Activated T-helper 9 cell treated with anti-CD3 and anti-CD28 coated beads, Interleukin-2, amount 50 U/mL, for 16 hours (primary cell): Measurements from ENCODE around the gene INTS1.
"Not testable (repeated sequence)": the region's sequence is repeated elsewhere in the genome, so short reads cannot be mapped to it uniquely, and the experiment has no call there.

Source experiments
- DNase-seq: peaks from one replicate; pipeline ENCODE4 v3.0.0-alpha.2; 2020; ENCODE audit warnings: low read depth

The INTS1 gene

DNA sequence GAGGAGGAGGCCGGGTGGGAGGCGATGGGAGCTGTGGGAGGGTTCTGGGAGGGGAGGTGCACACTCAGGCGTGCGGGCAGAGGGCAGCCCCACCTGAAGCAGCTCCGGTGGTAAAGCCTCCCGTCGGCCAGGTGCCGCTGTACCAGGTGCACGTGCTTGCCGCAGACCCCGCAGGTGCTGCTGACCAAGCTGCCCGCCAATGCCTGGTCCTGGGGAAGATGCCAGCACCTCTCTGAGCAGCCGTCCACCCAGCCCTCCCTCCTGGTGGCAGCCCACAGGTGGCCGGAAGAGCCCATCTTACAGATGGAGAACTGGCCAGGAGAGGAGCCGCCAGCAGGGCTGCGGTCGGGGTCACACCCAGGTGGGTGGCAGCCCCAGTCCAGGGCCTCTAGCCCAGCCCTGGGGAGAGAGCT, 57.6 kb downstream of the INTS1 start:
- no peak for DNase-seq

DNA sequence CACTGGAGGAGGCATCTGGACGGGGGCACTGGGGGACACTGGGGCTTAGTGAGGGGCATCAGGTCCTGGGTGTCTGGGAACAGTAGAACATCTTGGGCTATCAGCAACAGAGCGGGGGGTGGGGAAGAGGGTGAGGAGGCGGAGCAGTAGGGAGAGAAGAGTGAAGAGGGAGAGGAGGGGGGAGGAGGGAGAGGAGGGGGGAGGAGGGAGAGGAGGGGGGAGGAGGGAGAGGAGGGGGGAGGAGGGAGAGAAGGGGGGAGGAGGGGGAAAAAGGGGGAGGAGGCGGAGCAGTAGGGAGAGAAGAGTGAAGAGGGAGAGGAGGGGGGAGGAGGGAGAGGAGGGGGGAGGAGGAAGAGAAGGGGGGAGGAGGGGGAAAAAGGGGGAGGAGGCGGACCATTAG, 58.2 kb downstream of the INTS1 start:
- DNase-seq = not testable (repeated sequence)

DNA sequence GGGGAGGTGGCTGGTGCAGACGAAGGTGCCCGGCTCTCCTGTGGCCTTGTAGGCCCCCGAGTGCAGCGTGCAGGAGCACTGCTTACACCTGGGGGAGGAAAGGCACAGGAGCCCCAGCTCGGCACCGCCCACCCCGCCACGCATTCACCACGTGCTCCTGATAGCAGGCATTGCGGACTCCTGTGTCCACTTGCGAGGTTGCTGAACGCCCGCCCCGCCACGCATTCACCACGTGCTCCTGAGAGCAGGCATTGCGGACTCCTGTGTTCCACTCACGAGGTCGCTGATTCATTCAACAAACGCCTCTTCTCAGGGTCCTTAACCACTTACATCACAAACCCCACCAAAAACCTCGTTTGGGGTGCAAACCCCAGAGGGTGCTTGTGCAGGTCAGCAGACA, 58.8 kb downstream of the INTS1 start:
- DNase-seq = no peak

DNA sequence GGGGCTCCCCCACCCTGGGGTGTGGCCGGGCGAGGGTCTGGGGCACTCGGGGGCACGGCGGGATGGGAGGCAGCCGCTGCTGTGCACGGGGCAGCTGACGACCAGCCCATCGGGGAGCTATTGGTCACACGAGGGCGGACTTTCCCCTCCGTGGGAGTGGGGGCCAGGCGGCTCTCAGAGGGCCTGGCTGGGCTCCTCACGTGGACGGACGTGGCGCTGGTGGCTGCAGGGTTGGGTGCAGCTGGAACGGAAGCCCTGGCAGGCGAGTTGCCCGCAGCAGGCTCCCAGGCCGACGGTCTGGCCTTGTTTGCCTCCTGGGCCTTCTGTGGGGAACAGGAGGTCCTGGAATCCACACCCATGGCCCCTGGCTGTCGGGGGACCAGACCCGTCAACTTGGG, 59.3 kb downstream of the INTS1 start:
- DNase-seq = no peak

DNA sequence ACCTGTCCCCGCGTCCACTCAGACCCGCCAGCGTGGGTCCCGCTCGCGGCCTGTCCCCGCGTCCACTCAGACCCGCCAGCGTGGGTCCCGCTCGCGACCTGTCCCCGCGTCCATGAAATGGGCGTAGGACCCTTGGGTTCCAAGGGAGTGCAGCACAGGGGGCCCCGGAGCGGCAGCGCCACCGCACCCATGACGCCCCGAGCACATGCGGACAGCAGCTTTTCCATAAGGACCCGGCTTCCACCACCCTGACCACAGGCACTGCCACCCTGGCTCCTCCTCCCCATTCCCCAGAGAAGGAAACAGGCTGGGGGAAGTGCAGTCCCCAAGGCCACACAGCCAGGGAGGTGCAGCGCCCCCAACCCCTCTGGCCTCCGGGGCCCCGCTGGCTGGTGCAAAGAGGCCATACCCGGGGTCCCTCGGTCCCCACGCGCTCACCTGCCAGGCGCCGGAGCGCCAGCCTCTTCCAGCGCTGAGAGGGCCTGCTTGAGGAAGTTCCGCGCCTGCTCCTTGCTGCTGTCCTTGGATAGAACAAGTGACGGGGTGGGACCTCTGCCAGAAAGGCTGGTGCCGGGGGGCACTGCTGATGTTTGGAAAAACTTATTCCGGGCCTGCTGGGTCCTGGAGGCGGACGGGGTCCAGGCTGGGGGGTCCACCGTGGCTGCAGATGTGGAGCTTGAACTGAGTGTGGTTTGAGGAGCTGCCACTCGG, 59.8 kb downstream of the INTS1 start:
- no peak for DNase-seq

DNA sequence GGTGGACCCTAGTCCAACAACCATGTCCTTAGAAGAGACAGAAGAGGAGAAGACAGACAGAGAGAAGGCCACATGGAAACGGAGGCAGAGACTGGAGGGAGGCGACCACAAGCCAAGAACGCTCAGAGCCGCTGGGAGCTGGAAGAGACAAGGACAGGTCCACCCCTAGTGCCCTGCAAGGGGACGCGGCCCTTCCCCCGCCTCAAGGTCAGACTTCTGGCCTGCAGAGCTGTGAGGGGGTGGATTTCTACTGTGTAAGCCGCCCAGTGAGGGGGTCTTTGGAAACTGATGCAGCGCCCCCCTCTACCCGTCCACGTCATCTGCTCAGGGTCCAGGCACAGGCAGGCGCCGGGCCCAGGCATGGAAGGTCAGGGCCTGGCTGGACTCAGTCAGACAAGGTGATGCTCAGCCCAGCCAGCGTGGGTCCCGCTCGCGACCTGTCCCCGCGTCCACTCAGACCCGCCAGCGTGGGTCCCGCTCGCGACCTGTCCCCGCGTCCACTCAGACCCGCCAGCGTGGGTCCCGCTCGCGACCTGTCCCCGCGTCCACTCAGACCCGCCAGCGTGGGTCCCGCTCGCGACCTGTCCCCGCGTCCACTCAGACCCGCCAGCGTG, 60.5 kb downstream of the INTS1 start:
- not testable (repeated sequence) for DNase-seq

DNA sequence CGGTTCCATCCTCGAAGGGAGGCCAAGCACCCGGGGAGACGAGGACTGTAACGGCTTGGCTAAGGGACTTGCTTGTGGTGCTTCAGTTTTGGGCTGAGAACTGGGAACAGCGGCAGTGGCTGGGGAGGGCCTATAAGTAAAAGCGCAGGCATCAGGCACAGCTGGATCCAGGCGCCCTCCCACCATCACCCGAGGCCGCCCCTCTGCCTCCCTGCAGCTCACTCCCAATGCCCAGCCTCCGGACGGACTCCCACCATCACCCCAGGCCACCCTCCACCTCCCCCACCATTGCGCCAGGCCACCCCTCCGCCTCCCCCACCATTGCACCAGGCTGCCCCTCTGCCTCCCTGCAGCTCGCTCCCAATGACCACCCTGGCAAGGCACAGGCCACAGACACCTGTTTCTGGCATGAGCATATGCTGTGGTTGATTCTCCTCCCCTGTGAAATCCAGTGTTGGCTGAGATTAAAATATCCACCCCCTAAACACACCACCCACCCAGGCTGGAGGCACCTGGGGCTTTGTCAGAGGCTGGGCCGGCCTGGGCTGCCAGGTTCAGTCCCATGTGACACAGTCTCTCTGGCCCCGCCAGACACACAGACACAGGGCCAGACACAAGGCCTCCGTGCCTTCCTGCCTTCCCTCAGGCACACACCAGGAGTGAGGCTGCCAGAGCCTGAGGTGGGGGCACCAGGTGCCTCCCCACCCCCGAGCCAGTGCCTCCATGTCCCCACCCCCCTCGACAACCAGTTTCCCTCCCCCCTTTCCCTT, 61.6 kb downstream of the INTS1 start:
- no peak for DNase-seq

DNA sequence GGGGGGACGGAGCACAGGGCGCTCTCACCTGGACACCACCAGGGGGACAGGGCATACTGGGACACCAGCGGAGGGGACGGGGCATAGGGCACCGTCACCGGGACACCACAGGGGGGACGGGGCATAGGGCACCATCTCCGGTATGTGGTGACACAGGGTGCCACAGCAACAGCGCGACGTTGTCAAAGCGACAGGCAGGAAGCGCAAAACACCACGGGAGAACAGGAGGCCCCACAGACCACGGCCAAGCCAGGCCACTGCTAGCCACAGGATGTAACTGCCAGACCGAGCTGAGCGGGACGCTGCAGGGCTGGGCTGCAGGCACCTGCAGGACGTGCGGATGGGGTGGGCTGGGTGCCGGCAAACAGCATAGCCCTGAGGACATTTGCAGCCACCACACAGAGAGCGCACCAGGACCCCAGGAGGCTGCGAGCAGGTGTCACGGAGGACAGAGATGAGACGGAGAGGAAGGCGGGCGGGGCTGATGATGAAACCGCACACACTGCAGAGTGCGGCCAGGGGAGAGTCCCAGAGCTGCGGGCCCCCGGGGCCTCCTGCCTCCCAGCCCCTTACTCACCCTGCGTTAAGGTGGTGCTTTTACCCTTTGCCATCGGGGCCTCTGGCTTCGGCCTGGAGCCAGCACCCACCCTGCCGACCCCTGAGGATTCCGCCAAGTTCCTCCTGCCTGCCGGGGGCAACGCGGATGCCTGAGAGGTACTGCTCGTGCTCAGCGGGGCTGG, 62.4 kb downstream of the INTS1 start:
- DNase-seq = no peak

DNA sequence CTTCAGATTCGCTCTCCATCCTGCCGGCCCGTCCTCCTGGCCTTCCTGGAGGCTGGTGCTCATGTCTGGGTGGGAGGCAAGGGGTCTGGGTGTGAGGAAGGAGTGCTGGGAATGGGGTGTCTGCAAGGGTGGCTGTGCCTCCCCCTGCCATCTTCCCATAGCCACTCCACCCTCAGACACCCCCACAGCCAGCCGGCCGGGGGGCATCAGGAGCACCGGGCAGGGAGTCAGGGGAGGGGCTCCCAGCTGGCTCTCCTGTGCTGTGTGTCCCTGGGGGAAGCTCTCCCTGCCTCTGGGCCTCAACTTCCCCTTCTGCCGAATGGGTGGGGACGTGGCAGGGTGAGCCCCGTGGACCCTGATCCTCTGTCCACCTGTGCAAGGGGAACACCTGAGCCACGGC, 63.6 kb downstream of the INTS1 start:
- DNase-seq = no peak

DNA sequence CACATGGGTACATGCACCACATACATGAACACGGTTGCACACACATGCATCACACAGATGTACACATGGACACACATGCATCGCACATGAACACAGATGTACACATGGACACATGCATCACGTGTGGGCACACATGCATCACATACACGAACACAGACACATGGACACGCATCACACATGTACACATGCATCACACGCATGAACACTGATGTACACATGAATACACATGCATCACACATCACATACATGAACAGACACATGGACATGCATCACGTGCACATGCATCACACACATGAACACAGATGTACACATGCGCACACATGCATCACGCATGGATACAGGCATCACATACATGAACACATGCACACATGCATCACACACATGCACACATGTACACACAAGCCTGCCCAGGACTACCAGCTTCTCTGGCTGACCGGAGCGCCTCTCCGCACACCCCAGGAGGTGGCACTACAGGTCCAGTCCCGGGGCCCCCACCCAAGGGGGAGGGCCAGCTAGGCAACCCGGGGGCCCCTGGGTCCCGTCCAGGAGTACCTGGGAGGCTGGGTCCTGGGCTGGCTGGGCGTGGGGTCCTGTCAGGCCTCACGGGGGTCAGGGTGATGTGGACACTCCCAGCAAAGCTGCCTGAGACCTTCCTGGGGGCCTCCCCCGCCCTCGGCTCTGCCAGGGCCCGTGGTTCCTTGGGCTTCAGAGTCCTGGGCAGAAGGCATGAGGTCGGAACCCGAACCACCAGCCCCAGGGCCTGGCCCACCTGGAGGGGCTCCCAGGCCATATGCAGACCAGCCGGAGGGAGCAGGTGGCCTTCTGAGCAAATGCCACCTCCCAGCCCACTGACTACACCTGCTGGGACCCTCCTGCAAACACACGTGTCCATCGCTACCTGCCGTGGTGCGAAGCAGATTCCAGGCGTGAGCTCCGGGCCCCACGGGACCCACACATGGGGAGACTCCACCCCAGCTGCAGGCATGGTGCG, 64.5 kb downstream of the INTS1 start:
- no peak for DNase-seq

DNA sequence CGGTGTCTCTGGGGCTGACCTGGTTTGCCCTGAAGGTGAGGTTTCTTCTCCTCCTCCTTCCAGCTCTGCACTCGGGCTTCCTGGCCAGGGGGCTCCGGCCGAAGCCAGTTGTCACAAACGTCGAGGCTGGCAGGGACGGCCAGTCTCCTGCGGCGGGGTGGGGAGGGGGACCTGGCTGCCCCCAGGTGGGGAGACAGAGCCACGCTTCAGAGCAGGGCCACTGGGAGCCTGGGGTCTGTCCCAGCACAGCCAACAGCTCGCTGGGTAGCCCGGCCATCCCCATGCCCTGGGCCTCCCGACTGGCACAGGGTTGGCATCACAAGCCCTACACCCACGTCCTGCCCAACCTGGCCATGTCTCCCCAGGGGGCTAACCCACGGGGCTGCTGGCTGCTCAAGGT, 65.4 kb downstream of the INTS1 start:
- DNase-seq = no peak

DNA sequence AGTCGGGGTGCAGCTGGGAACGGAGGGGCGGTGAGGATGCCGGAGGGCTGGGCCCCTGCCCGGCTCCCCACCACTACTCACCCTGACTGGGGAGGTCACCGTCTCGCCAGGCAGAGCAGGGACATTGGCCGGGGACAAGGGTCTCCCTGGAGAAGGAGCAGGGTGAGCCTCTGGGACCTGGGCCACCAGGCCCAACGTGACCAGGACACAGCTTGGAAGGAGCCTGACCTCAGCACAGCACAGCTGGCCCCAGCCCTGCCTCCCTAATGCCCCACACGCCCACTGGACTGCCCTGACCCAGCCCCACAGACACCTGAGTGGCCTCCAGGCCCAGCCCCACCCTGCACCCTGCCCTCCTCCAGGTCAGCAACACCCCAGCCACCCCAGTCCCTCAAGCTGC, 66.0 kb downstream of the INTS1 start:
- no peak for DNase-seq

DNA sequence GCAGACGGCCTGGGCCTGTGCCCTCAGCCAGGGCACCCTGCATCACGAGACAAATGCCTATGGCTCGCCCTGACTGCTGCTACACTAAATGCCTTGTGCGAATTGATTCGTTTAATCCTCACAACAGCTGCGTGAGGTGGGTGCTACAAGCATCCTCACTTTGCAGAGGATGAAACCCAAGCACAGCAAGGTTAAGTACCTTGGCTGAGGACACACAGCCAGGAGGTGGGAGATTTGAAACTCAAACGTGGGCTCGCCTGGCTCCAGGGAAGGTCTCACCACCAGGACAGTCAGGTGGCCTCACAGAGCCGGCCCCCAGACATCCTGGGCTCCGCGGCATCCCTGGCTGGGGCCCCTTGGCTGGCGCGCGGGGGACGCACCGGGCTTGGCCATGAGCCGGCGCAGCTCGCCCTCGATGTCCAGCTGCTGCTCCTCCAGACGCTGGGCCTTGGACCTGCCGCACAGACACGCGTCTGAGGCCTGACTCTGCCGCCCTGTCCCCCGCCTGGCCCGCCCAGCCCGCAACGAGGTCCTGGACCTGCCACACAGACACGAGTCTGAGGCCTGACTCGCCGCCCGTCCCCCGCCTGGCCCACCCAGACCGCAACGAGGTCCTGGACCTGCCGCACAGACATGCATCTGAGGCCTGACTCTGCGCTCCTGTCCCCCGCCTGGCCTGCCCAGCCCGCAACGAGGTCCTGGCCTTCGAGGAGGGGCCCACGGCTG, 66.9 kb downstream of the INTS1 start:
- DNase-seq = no peak

DNA sequence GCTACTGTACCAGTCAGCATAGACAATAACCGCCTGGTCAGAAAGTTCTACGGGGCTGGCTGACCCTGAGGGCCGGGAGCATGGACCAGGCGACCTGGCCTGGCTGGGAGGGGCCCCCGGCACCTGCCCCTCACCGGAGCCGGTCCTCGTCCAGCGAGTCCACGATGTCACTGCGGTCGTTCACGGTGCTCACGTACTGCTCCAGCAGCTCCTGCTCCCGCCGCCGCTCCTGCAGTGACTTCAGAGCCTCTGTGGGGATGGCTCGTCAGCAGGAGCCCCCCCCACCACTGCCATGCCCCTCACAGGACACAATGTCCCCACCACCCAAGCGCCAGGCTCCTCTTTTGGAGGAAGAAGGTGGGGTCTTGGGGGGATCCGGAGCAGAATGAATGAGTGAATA, 67.6 kb downstream of the INTS1 start:
- no peak for DNase-seq

DNA sequence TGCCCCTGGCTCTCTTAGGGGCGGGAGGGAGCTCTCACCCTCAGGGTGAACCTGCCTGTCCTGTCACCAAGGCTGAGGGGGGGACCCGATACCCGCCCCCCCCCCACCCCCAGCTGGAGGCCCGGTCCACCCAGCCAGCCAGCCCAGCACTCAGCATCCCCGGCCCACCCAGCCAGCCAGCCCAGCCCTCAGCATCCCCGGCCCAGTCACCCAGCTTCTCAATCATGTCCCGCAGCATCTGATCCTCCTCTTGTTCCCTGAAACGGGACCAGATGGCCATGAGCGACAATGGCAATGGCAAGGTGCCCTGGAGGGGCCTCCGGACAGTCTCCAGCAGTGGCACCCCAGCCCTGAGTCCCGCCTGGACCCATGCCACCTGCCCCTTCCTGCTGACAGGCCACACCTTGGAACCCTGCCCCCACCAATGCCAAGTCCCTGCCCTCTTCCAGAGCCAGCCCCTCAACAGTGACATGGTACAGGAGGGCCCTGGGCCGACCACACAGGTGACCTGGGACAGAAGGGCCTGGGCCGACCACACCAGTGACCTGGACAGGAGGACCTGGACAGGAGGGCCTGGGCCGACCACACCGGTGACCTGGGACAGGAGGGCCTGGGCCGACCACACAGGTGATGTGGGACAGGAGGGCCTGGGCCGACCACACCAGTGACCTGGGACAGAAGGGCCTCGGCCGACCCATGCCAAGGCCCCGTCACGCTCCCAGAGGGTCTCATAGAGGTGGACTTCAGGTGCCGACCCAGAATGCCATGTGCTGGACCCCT, 69.1 kb downstream of the INTS1 start:
- DNase-seq = no peak

DNA sequence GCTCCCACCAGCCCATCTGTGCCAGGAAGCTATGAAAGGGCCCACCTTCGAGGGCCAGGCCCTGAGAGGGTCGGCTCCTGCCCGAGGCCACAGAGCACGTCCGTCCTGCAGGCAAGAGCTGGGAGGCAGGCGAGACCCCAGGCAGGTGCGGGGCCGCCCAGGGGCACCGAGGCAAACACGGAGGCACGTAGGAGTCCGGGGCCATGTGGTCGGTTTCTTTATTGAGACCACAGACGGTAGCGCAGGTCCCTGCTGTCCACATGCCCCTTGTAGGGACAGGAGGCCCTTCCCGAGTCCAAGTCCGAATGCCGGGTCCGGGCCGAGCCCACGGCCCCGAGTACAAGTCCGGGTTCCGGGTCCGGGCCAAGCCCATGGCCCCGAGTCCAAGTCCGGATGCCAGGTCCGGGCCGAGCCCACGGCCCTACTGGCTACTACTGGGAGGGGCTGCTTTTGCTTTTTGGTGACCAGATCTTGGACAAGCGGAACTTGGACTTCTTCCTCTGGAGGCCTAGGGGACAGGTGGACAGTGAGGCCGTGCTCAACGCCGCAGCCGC, 69.9 kb downstream of the INTS1 start:
- DNase-seq = no peak

DNA sequence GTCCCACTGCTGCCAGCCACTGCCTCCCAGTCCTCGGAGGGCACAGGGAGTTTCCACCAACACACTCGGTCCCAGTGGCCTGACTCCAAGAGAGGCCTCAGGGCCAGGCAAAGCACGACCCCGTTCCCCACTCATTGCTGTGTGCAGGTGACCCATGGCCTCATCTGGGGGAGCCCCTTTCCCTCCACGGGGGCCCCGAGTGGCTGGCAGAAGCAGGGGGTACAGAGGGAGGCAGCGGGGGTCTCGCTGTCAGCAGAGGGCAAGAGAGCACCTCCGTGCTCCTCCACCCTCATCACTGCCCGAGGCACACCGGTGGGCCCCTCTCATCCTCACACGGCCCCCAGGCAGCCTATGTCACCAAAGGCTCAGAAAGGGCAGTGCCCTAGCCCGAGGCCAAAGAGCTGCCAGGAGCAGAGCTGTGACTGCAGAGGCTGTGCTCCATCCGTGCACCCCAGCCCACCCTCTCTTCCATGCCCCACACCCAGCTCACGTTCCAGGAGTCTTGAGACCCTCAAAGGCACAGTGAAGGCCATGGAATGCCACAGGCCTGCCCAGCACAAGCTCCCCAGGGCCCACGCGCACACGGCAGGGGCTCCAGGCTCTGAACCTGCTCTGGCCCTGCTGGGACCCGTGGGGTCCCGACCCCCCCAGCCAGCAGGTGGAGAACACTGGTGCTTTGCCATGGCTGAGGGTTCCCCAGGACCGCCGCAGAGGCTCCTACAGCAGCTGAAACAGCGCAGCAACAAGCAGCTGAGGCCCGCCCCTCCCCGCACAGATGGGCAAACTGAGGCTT, 70.9 kb downstream of the INTS1 start:
- DNase-seq = no peak

DNA sequence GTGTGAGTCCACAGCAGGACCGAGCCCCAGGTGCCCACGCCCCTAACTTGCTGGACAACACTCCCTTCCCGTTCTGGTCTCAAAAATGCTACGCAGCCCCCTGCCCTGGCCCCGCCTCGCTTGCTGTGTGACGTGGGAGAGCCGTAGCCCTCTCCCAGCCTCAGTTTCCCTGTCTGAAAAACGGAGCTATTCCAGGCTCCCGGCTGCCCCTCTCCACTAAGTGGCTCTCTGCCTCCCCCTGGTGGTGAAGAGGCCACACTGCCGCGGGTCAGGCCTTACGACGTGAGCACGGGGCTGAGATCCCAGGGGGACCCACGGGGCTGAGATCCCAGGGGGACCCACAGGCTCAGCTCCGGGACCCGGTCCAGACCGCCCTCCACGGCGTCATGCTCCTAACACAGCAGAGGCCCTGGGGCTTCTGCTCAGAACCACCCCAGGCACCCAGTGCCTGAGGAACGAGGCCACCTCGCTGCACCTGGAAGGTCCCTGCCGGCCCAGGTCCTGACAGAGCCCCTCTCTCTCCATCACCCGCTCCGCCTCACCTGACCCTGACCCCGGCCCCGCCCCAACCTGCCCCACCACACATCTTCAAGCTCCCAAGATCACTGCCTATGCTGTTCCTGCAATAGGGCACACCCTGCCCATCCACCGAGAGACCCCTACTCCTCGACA, 71.6 kb downstream of the INTS1 start:
- peak; percentile 66 for DNase-seq
